Prostate gland (tissue), 2 donors: ENCODE data around the gene MAGI2. TPM values are rescaled to one million over a fixed set of nuclear protein-coding genes. Genes with fewer than 3 reads are reported as not detected.

Experiments
- DNase-seq: peaks from one replicate; pipeline ENCODE4 v3.0.0-alpha.2; 2019; ENCODE audit warnings: low spot score
- H3K27ac ChIP-seq, 2 donors: fragments of 200-600 bp; sonication (generic); 2 replicates each; pipeline ENCODE4 v1.5.1; 2017 to 2019
- H3K27me3 ChIP-seq: fragments of 200-600 bp; sonication (generic); replicated peaks from 2 replicates; pipeline ENCODE4 v1.5.1; 2019; ENCODE audit not compliant: insufficient read depth
- H3K36me3 ChIP-seq, 2 donors: fragments of 200-600 bp; sonication (generic); 1 replicate in 1 of 2; 2 replicates in 1 of 2; pipeline versions ENCODE4 v1.5.1 to v1.8.1; 2017 to 2019
- H3K4me1 ChIP-seq: fragments of 200-600 bp; sonication (generic); replicated peaks from 2 replicates; pipeline ENCODE4 v1.5.1; 2019
- H3K4me3 ChIP-seq, 2 donors: fragments of 200-600 bp; sonication (generic); 2 replicates each; pipeline ENCODE4 v1.5.1; 2017 to 2019
- H3K9me3 ChIP-seq: fragments of 200-600 bp; sonication (generic); 2 replicates; pipeline ENCODE4 v1.5.1; 2017
- POLR2A ChIP-seq: fragments of 450-650 bp; IDR thresholded peaks from one replicate; pipeline ENCODE4 v1.6.1; 2016; ENCODE audit warnings: antibody characterized with exemption, mild to moderate bottlenecking
- POLR2AphosphoS5 ChIP-seq: sonication (generic); formaldehyde crosslinking; IDR thresholded peaks from one replicate; pipeline ENCODE4 v1.6.1; 2017; ENCODE audit warnings: antibody characterized with exemption
- WGBS: methylation state at CpG from one replicate; pipeline ENCODE4 v1.1.5; 2018; 5-methylcytosine and 5-hydroxymethylcytosine counted together
- intact Hi-C: fragments of 100-400 bp; cut with DNase I; formaldehyde crosslinking; loops from one replicate; pipeline ENCODE4 v1.14.2; 2022
- total RNA-seq, 2 donors: library from RNA; depleted of rRNA; stranded (reverse); fragments of >200 nt; gene quantifications; one replicate each; pipeline ENCODE4 v1.1.0, GENCODE V29; 2016
- TF ChIP-seq, protein P1 (sequence below), 4 experiments: fragments of 200-600 bp in 2 of 4; fragments of 450-650 bp in 2 of 4; sonication (generic) in 2 of 4; IDR thresholded peaks; 1 replicate in 3 of 4; 2 replicates in 1 of 4; pipeline ENCODE4 v1.5.1; 2016 to 2019; ENCODE audit warnings: antibody characterized with exemption in 4 of 4, mild to moderate bottlenecking in 2 of 4, moderate library complexity in 2 of 4

Gene MAGI2
- total RNA-seq, 2 donors from 2014 or later, result 27.1 to 31.3 TPM

DNA sequence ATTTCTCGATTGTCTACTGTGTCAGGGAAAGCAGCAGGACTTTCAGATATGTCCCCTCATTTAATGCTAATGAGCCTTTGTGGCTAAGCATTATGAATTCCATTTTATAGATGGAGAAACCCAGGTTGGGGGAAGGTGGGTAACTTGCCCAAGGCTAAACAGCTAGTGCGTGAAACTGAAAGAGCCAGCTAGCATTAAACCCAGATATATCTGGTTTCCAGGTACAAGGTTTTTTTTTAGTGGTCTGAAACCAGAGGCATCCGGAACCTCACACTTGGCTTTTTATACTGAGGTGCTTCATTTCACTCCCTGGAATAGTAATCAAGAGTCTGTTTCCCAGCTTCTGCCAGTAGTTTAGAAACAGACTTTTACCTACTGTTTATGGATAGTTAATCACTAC, 960.1 kb downstream of the MAGI2 start:
- no peak overlapping the region for H3K27ac ChIP-seq
- no peak overlapping the region for H3K4me3 ChIP-seq
- H3K36me3 ChIP-seq, result no peaks in the 10 kb centered on the region
- H3K9me3 ChIP-seq, result no peaks in the 10 kb centered on the region
- TF ChIP-seq POLR2A, result no peak
- TF ChIP-seq, protein P1, sequence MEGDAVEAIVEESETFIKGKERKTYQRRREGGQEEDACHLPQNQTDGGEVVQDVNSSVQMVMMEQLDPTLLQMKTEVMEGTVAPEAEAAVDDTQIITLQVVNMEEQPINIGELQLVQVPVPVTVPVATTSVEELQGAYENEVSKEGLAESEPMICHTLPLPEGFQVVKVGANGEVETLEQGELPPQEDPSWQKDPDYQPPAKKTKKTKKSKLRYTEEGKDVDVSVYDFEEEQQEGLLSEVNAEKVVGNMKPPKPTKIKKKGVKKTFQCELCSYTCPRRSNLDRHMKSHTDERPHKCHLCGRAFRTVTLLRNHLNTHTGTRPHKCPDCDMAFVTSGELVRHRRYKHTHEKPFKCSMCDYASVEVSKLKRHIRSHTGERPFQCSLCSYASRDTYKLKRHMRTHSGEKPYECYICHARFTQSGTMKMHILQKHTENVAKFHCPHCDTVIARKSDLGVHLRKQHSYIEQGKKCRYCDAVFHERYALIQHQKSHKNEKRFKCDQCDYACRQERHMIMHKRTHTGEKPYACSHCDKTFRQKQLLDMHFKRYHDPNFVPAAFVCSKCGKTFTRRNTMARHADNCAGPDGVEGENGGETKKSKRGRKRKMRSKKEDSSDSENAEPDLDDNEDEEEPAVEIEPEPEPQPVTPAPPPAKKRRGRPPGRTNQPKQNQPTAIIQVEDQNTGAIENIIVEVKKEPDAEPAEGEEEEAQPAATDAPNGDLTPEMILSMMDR (IDR thresholded peaks at IDR 0.05), result no peak
- TF ChIP-seq POLR2AphosphoS5, result no peak
- no peaks in the 10 kb centered on the region for H3K27me3 ChIP-seq
- DNase-seq, result no peak
- 75% methylated on average over 3 of the region's 3 CpGs for WGBS
- intact Hi-C loops, result loop anchor here (10.0 kb wide), 1 partner anchor 259 kb away; no protein-coding TSS in a partner anchor
- H3K4me1 ChIP-seq, result no peaks in the 10 kb centered on the region

DNA sequence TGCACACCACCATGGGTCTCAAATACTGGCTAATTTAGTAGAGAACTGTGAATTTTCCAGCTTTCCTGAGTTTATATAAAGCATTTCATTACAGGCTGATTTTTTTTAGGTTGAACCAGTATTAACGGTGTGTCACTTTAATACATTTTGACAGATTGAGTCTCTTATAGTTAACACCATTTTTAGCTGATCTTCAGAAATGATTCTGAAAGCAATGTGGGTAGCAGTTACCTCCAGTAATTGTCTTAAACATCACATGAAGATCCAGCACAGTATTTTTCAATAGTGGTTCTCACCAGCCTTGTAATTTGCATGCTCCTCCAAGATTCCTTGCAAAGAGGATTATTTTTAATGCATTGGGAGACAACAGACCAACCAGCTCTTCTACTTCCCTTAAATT, 961.3 kb downstream of the MAGI2 start:
- no peaks in the 10 kb centered on the region for H3K27me3 ChIP-seq
- no peaks in the 10 kb centered on the region for H3K36me3 ChIP-seq
- H3K4me3 ChIP-seq, result no peak overlapping the region
- TF ChIP-seq POLR2A, result no peak
- TF ChIP-seq POLR2AphosphoS5, result no peak
- TF ChIP-seq, protein P1 (IDR thresholded peaks at IDR 0.05), result no peak
- WGBS, result 89% methylated on average over 1 of the region's 1 CpG
- no peak for DNase-seq
- H3K27ac ChIP-seq, result no peak overlapping the region
- no peaks in the 10 kb centered on the region for H3K4me1 ChIP-seq
- H3K9me3 ChIP-seq, result no peaks in the 10 kb centered on the region
- intact Hi-C loops, result loop anchor here (10.0 kb wide), 1 partner anchor 257 kb away; no protein-coding TSS in a partner anchor

DNA sequence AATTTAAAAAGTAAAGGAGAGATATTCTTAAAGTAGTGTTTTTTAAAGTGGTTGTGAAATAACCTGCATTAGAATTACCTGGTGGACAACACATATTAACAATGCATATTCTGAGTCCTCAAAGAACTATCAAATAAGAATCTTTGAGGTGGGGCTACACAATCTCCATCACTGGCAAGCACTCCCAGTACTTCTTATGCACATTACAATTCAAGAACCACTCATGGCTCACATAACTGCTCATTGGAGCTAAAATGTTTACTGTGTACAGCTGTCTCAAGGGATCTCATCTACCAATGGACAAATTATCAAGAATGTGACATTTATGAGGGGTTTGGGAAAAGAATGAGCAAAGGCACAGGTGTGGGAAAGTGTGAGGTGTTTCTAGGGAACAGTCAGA, 962.9 kb downstream of the MAGI2 start:
- H3K27ac ChIP-seq, result no peak overlapping the region
- DNase-seq, result no peak
- no peaks in the 10 kb centered on the region for H3K27me3 ChIP-seq
- no peaks in the 10 kb centered on the region for H3K9me3 ChIP-seq
- H3K4me1 ChIP-seq, result no peaks in the 10 kb centered on the region
- H3K4me3 ChIP-seq, result no peak overlapping the region
- no peaks in the 10 kb centered on the region for H3K36me3 ChIP-seq
- intact Hi-C loops, result loop anchor here (10.0 kb wide), 1 partner anchor 256 kb away; no protein-coding TSS in a partner anchor
- TF ChIP-seq, protein P1 (IDR thresholded peaks at IDR 0.05), result no peak
- TF ChIP-seq POLR2A (no peak), POLR2AphosphoS5 (no peak)

DNA sequence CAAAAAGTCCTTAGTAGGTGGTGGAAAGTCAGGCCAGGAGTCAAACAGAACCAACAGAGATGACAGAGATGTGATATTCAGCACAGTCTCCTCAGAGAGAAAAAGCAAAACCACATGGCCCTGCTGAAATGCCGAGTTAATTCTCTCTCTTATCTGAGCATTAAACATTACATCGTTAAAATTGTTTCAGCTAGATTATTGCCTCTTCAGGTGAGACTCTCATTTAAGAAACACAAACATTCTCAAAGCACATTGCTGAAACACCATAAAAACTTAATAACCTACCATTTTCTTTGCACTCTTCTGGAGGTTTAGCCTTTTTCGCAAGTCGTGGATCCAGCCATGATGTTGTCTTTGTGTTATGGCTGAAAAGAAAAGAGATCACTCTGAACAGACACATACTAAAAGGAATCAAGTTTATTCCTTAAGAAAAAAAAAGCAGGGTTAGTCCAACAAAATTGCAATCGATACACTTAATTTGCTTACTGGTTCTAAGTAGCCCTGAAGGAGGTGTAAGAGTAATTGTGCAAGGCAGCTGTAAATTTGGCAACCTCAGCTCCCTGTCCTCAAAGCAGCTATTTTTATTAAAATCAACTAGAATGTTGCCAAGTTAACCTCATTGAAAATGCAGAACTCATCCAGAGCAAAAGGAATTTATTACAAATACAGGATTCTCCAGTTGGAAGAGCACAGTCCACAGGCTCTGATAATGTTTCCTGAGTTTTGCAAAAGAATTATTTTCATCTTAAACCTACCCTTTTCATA, 963.8 kb downstream of the MAGI2 start:
- TF ChIP-seq POLR2AphosphoS5, result no peak
- TF ChIP-seq POLR2A, result no peak
- TF ChIP-seq, protein P1 (IDR thresholded peaks at IDR 0.05), result no peak
- 20% methylated on average over 5 of the region's 5 CpGs for WGBS
- Histone ChIP-seq H3K4me3 (no peak overlapping the region), H3K27me3 (no peaks in the 10 kb centered on the region), H3K27ac (peak overlapping the region in 1 of 2 donors; percentile 2), H3K9me3 (no peaks in the 10 kb centered on the region), H3K4me1 (no peaks in the 10 kb centered on the region), H3K36me3 (no peaks in the 10 kb centered on the region)
- intact Hi-C loops, result loop anchor here (10.0 kb wide), 2 partner anchors 255 to 335 kb away; no protein-coding TSS in a partner anchor
- DNase-seq, result no peak

DNA sequence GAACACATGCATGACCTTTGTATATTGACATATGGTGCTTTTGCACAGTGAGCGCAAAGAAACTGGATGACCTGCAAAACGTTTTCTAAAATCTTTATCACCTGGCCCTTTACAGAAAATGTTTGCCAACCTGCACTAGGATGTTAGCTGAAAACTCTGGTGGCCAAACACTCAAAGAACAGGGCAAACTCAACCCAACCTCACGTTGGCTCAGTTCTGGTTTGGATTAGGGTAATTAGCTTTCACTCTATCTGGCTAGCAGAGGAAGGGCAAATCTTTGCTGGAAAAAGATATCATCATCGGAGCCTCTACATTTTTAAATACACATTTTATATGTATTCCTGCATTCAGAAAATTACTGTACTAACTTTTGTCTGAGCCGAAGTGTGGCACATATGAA, 966.0 kb downstream of the MAGI2 start:
- intact Hi-C loops, result loop anchor here (10.0 kb wide), 1 partner anchor 333 kb away; no protein-coding TSS in a partner anchor
- 52% methylated on average over 5 of the region's 5 CpGs for WGBS
- no peak overlapping the region for H3K4me3 ChIP-seq
- no peak for DNase-seq
- no peak overlapping the region for H3K27ac ChIP-seq
- no peaks in the 10 kb centered on the region for H3K36me3 ChIP-seq
- H3K27me3 ChIP-seq, result no peaks in the 10 kb centered on the region
- TF ChIP-seq POLR2A, result no peak
- no peaks in the 10 kb centered on the region for H3K4me1 ChIP-seq
- H3K9me3 ChIP-seq, result no peaks in the 10 kb centered on the region
